Middle frontal gyrus (tissue), 1 donor: ENCODE measurements around the gene UTS2R.
"Not testable (repeated sequence)": the region's sequence is repeated elsewhere in the genome, so short reads cannot be mapped to it uniquely, and the experiment has no call there.

Experiments
- DNase-seq: peaks from one replicate; pipeline ENCODE4 v3.0.0-alpha.2; 2015; ENCODE audit warnings: low spot score; ENCODE audit errors: extremely low spot score

UTS2R gene

GRCh38 chr17:82375359-82376041 is 3.9 kb downstream of the UTS2R start:
- DNase-seq = no peak

GRCh38 chr17:82376042-82376730 is 4.6 kb downstream of the UTS2R start:
- DNase-seq = no peak

- DNase-seq = not testable (repeated sequence)
These were observed 5.7 kb downstream of the UTS2R start for GRCh38 chr17:82377294-82377693.

DNA sequence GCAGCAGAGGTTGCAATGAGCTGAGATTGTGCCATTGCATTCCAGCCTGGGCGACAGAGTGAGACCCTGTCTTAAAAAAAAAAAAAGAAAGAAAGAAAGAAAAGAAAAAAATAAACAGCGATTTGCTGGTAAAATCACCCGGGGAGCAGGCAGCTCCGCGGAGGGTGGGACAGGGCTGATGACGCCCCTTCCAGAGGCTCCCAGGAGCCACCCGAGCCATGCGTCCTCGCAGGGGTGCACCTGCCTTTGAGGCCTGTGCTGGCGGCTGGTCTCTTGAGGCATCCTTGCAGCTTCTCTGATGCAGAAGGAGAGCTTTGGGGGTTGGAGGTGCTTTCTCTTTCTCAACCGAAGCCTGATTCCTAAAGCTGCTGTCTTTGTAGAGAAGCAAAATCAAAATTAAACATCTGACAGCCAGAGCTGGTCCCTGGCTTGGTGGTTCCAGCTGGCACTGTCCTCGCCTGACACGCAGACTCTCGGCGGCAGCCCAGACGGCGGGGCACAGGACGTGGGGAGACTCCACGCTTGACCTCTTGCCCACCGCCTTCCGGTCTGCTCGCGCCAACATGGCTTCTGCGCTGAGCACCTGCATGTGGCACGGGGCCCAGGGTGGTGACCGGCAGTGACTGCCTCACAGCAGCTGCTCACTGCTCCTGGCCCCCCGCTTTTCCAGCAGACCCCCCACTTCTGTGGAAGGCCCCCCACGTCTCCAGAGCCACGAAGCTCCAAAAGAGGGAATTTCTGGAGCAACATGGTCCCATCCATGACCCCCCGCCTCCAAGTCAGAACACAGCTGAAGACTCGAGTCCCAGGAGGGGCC is 6.6 kb downstream of the UTS2R start:
- DNase-seq = no peak

DNA sequence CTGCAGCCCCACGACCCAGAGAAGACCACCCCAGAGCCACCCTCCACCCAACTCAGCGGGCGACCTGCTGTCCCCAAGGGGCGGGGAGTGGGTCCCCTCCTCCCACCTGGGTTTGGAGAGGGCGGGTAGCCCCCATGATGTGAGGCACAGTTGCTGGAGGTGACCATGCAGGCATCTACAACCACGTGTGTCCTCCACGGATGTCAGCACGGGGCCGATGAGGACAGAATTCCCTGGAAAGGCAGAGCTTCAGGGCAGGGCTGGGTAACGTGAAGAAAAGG is 7.1 kb downstream of the UTS2R start:
- DNase-seq = no peak

GRCh38 chr17:82380860-82381702 is 9.5 kb downstream of the UTS2R start:
- DNase-seq = peak; percentile 8

- DNase-seq = not testable (repeated sequence)
These were observed 10.1 kb downstream of the UTS2R start for GRCh38 chr17:82381703-82382009.

DNA sequence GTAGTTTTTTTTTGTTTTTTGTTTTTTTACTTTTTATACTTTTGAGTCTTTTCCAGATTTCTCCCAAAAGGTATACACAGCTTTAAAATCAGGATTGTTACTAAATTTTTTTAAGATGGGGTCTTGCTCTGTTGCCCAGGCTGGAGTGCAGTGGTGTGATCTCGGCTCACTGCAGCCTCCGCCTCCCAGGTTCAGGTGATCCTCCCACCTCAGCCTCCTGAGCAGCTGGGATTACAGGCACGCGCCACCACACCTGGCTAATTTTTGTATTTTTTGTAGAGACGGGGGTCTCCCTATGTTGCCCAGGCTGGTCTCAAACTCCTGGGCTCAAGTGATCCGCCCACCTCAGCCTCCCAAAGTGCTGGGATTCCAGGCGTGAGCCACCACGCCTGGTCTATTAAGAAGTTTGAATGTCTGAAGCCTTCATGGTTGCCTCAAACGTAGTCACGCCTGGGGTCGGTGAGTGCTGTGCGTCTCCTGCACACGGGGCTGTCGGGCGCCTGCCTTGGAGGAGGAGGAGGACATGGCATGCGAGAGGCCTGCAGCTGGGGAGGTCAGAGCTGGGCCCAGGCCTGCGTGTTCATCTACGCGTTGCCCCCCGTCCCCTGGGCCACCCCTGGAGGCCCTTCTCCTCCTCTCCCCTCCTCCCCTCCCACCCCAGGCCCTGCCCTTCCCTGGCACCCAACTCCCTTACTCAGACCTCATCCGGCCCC is 10.8 kb downstream of the UTS2R start:
- DNase-seq = not testable (repeated sequence)

DNA sequence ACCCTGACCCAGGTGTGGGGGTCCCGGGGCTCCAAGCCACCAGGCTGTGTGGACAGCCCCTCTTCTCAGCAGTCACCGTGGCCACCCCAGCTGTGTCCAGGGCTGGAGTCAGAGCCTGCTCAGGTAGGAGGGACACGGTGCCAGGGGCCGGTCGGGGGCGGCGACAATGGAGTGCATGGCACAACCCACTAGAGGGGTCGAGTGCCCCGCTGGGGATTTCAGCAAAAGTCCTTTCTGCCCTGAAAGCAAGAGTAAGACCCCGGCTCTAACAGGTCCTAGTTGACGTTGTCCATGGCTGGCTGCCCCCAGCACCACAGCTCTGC is 11.3 kb downstream of the UTS2R start:
- no peak for DNase-seq

DNA sequence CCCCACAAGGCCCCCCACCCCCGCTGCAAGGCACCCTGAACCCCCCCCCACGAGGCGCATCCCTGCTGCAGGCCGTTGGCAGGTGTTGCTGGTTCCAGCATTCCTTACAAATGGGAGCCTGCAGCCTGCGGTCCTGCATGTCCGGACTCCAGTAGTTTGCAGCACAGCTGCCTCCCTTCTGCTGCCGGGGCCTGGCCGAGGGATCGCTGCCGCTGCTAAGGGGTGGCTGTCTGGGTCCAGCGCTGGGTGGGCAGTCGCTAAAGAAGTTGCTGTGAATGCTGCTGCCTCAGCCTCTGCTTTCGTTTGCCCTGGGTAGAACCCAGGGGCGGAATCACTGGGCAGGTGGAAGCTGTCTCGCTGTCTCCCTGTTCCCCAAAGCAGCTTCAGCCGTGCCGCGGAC is 11.8 kb downstream of the UTS2R start:
- no peak for DNase-seq

- no peak for DNase-seq
These were observed 12.6 kb downstream of the UTS2R start for GRCh38 chr17:82384051-82384729.

- no peak for DNase-seq
These were observed 13.3 kb downstream of the UTS2R start for GRCh38 chr17:82384730-82385481.

DNA sequence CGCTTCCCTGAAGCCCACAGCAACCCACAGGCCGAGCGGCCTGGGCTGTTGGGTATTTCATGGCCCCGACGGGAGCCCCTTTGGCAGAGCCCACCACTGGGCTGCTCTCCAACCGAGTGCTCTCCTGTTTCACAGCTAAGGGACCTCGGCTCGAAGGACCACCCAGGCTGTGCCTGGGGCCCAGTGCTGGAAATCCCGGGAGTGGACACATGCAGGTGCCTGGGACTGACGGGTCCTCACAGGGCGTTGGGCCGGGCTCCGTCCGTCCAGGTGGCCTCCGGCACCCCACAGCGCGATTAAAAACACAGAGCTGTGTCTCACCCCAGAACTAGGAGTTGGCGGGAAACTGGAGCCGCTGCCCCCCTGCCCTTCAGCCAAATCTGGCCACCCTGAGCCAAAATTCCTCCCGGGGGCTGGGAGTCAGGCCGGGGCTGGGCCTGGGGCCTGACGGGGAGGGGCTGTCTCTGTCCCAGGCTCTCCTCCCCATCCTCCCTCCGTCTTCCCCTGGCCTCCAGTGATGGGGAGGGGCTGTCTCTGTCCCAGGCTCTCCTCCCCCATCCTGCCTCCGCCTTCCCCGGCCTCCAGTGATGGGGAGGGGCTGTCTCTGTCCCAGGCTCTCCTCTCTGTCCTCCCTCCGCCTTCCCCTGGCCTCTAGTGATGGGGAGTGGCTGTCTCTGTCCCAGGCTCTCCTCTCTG is 14.1 kb downstream of the UTS2R start:
- DNase-seq = no peak

DNA sequence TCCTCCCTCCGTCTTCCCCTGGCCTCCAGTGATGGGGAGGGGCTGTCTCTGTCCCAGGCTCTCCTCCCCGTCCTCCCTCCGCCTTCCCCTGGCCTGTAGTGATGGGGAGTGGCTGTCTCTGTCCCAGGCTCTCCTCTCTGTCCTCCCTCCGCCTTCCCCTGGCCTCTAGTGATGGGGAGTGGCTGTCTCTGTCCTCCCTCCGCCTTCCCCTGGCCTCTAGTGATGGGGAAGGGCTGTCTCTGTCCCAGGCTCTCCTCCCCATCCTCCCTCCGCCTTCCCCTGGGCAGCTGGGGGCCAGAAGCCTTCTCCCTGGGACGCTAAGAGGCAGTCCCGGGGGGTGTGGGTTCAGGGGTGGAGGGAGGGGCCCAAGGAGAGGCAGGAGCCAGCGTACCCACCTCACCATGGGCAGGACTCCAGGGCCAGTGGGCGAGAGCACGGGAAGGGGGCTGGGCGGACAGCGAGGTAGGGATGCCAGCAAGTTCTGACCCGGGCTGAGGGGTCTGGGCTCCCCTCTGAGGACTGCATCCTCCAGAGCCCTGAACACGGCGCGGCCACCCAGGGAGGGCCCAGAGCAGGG is 14.8 kb downstream of the UTS2R start:
- no peak for DNase-seq

- no peak for DNase-seq
These were observed 15.5 kb downstream of the UTS2R start for GRCh38 chr17:82386881-82387704.

DNA sequence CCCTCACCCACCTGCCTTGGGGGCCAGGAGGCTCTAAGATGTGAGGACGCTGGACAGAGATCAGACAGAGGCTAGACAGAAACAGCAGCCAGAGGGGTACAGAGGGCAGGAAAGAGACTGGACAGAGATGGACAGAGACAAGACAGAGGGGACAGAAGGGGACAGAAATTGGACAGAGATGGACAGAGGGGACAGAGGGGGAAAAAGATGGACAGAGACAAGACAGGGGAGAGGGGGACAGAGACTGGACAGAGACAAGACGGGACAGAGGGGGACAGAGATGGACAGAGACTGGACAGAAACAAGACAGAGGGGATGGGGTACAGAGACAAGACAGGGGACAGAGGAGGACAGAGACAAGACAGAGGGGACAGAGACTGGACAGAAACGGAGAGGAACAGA is 16.1 kb downstream of the UTS2R start:
- no peak for DNase-seq

DNA sequence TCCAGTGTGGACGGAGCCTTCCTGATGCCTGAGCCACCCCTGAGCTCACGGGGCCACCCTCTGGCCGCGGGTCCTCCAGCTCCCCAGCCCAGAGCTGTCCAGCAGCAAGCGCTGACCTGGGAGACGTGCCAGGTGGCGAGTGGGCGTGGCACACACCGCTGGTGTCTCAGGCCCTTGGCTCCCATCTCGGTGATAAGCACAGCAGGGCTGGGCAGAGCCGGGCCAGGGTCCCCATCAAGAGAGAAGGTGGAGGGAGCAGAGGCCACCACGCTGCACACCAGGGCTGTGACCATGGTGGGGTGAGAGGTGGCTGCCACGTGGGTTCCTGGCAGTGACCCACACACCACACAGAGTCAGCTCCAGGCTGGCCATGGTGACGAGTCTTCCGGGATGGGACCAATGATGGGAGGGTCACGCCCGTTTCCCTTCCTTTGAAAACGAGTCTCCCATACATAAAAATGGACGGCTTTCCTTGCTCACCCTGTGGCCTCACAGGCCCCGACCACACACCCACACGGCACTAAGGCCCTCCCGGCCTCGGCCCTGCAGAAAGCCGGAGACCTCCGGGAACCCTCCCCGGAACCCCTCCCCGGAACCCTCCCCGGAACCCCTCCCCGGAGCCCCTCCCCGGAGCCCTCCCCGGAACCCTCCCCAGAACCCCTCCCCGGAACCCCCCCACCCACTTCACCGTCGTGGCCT is 16.8 kb downstream of the UTS2R start:
- no peak for DNase-seq

DNA sequence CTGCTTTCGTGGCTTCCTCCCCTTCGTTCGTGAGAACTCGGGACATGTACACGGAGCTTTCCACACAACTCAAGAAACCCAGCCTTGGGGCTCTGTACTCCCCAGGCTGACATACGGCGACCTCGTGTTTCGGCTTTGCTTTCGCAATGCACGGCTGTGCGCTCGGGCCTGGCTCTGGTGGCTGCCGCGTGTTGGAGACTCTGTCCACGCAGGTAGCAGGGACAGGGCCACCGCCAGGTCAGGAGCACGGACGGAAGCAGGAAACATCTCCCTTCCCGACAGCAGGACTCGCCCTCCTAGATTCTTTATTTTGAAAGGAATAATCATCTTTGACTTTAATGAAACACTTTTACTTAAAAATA is 17.3 kb downstream of the UTS2R start:
- no peak for DNase-seq
